NOMO-1 (cell line): ENCODE measurements around the gene INSIG1.

Source experiments
- DNase-seq, 2 experiments: peaks; one replicate each; lab custom pipeline; 2025; ENCODE audit not compliant: unreplicated experiment in 2 of 2; lab: John Stamatoyannopoulos, UW

Gene INSIG1

GRCh38 chr7:155283565-155284194 is 14.0 kb upstream of the INSIG1 start:
- DNase-seq, result no peak

- no peak for DNase-seq
These were observed 13.0 kb upstream of the INSIG1 start for GRCh38 chr7:155284496-155285274.

- DNase-seq, result no peak
These were observed 12.3 kb upstream of the INSIG1 start for GRCh38 chr7:155285423-155285822.

GRCh38 chr7:155285833-155286232 is 11.8 kb upstream of the INSIG1 start:
- DNase-seq, result no peak

GRCh38 chr7:155286686-155287085 is 11.0 kb upstream of the INSIG1 start:
- no peak for DNase-seq

- DNase-seq, result peak in 1 of 2 experiments; percentile 16
These were observed 10.3 kb upstream of the INSIG1 start for GRCh38 chr7:155287284-155287935.

GRCh38 chr7:155288055-155288454 is 9.6 kb upstream of the INSIG1 start:
- no peak for DNase-seq

- no peak for DNase-seq
These were observed 8.6 kb upstream of the INSIG1 start for GRCh38 chr7:155289107-155289506.

GRCh38 chr7:155289949-155290501 is 7.7 kb upstream of the INSIG1 start:
- DNase-seq, result no peak

- no peak for DNase-seq
These were observed 6.6 kb upstream of the INSIG1 start for GRCh38 chr7:155291045-155291530.

GRCh38 chr7:155291729-155292128 is 5.9 kb upstream of the INSIG1 start:
- DNase-seq, result no peak

GRCh38 chr7:155292680-155293226 is 4.9 kb upstream of the INSIG1 start:
- DNase-seq, result no peak

GRCh38 chr7:155293721-155294510 is 3.8 kb upstream of the INSIG1 start:
- no peak for DNase-seq

GRCh38 chr7:155294511-155294778 is 3.2 kb upstream of the INSIG1 start:
- DNase-seq, result no peak

- no peak for DNase-seq
These were observed 2.2 kb upstream of the INSIG1 start for GRCh38 chr7:155295511-155295910.

- DNase-seq, result no peak
These were observed 1.5 kb upstream of the INSIG1 start for GRCh38 chr7:155296006-155296787.

GRCh38 chr7:155296788-155297516 is 726 bp upstream of the INSIG1 start:
- peak in 1 of 2 experiments; percentile 48 for DNase-seq

GRCh38 chr7:155298288-155298833 is 683 bp downstream of the INSIG1 start:
- no peak for DNase-seq
